ENCODE results near the gene ZNF462.

DNA sequence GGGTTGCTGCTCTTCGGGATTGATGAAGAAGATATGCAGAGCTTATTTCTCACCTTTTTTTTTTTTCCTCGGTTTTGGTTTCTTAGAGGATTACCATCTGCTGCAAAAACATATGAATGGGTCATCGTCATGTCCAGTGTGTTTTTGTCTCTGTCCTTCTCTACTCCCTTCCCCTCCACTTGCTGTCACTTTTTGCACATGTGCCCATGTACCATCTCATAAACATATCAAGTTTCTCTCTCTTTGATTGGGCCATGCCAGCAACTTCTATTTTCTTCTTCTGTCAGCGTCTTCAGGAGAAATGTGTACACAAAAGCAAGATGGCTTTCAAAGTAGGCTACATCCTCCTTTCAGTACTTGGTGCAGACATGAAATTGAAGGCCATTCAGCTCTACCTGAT, 57.1 kb downstream of the ZNF462 start:
- TF ChIP-seq, protein P1, sequence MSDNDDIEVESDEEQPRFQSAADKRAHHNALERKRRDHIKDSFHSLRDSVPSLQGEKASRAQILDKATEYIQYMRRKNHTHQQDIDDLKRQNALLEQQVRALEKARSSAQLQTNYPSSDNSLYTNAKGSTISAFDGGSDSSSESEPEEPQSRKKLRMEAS (IDR thresholded peaks at IDR 0.05), result no peak
- TF ChIP-seq, protein P2, sequence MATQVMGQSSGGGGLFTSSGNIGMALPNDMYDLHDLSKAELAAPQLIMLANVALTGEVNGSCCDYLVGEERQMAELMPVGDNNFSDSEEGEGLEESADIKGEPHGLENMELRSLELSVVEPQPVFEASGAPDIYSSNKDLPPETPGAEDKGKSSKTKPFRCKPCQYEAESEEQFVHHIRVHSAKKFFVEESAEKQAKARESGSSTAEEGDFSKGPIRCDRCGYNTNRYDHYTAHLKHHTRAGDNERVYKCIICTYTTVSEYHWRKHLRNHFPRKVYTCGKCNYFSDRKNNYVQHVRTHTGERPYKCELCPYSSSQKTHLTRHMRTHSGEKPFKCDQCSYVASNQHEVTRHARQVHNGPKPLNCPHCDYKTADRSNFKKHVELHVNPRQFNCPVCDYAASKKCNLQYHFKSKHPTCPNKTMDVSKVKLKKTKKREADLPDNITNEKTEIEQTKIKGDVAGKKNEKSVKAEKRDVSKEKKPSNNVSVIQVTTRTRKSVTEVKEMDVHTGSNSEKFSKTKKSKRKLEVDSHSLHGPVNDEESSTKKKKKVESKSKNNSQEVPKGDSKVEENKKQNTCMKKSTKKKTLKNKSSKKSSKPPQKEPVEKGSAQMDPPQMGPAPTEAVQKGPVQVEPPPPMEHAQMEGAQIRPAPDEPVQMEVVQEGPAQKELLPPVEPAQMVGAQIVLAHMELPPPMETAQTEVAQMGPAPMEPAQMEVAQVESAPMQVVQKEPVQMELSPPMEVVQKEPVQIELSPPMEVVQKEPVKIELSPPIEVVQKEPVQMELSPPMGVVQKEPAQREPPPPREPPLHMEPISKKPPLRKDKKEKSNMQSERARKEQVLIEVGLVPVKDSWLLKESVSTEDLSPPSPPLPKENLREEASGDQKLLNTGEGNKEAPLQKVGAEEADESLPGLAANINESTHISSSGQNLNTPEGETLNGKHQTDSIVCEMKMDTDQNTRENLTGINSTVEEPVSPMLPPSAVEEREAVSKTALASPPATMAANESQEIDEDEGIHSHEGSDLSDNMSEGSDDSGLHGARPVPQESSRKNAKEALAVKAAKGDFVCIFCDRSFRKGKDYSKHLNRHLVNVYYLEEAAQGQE (IDR thresholded peaks at IDR 0.05), result no peak
- TF ChIP-seq, protein P3, sequence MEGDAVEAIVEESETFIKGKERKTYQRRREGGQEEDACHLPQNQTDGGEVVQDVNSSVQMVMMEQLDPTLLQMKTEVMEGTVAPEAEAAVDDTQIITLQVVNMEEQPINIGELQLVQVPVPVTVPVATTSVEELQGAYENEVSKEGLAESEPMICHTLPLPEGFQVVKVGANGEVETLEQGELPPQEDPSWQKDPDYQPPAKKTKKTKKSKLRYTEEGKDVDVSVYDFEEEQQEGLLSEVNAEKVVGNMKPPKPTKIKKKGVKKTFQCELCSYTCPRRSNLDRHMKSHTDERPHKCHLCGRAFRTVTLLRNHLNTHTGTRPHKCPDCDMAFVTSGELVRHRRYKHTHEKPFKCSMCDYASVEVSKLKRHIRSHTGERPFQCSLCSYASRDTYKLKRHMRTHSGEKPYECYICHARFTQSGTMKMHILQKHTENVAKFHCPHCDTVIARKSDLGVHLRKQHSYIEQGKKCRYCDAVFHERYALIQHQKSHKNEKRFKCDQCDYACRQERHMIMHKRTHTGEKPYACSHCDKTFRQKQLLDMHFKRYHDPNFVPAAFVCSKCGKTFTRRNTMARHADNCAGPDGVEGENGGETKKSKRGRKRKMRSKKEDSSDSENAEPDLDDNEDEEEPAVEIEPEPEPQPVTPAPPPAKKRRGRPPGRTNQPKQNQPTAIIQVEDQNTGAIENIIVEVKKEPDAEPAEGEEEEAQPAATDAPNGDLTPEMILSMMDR (IDR thresholded peaks at IDR 0.05; ENCODE audit: low read depth, low read length, missing input control), result no peak
- TF ChIP-seq HNF4A (conservative IDR thresholded peaks at IDR 0.05), result no peak
- no peak for TF ChIP-seq FOXA1 (IDR thresholded peaks at IDR 0.05)
- no peak for TF ChIP-seq RAD21 (IDR thresholded peaks at IDR 0.05)

Data from liver (tissue), 3 donors.